ENCODE measurements around the gene MAPK9. TPM values are rescaled to one million over a fixed set of nuclear protein-coding genes. Genes with fewer than 3 reads are reported as not detected.

Gene MAPK9
- total and polyA plus RNA-seq, 9 of the 15 experiments (the other 6 are each of a cell fraction or from before 2014, with no cell fraction given): 4.8 to 58.0 (median 29.9) TPM

- FAIRE-seq (no peak), DNase-seq (ENCODE audit: extremely low read depth in 1 of 4, low spot score in 3 of 4) (no peak), ATAC-seq (no peak)
- Histone ChIP-seq H3K27me3 (ENCODE audit: control insufficient read depth in 2 of 2, insufficient read depth in 2 of 2, low read length in 2 of 2) (peaks cover 21 to 56% of the 10 kb centered on the region in 2 experiments), H3K4me2 (ENCODE audit: insufficient read depth, low read length) (no peak overlapping the region), H4K20me1 (replicated peaks; ENCODE audit: control insufficient read depth, insufficient read depth, low read length) (peaks cover 11% of the 10 kb centered on the region), H2AFZ (ENCODE audit: low read depth, low read length) (no peak overlapping the region), H3K9ac (ENCODE audit: insufficient read depth in 1 of 2, low read depth in 2 of 2, low read length in 2 of 2) (no peak overlapping the region), H3K9me1 (ENCODE audit: control insufficient read depth, insufficient read depth, low read length) (peaks cover 2% of the 10 kb centered on the region), H3K79me2 (ENCODE audit: control insufficient read depth, insufficient read depth, low read length) (no peaks in the 10 kb centered on the region), H3K36me3 (ENCODE audit: control insufficient read depth, insufficient read depth, low read length) (no peaks in the 10 kb centered on the region), H3K27ac (ENCODE audit: extremely low read depth, low read depth, low read length) (no peak overlapping the region), H3K4me1 (replicated peaks in 1 of 2; ENCODE audit: control insufficient read depth in 2 of 2, insufficient read depth in 2 of 2, low read length in 2 of 2) (peaks cover 5 to 12% of the 10 kb centered on the region in 2 experiments; a peak in 4 of 5 replicates), H3K4me3 (no peak overlapping the region), H3K9me3 (replicated peaks; ENCODE audit: control insufficient read depth, insufficient read depth, low read depth, low read length) (no peaks in the 10 kb centered on the region)
- intact Hi-C loops (cut with micrococcal nuclease): no loop called here
- in situ Hi-C loops (cut with MboI): no loop called here
- TF ChIP-seq KAT8 (IDR thresholded peaks at IDR 0.05; ENCODE audit: low read depth) (no peak), ETV5 (CRISPR knock-in tag; IDR thresholded peaks at IDR 0.05; ENCODE audit: low read depth) (no peak), ZNF431 (CRISPR knock-in tag; IDR thresholded peaks at IDR 0.05) (no peak), E2F3 (CRISPR knock-in tag; IDR thresholded peaks at IDR 0.05) (no peak), FOXJ2 (tag; IDR thresholded peaks at IDR 0.05) (no peak), THAP7 (CRISPR knock-in tag; IDR thresholded peaks at IDR 0.05) (no peak), U2AF2 (optimal IDR thresholded peaks at IDR 0.05; ENCODE audit: low read depth, low read length) (no peak), ZNF444 (CRISPR knock-in tag; IDR thresholded peaks at IDR 0.05) (no peak), CHD4 (IDR thresholded peaks at IDR 0.05; ENCODE audit: insufficient read depth, insufficient replicate concordance, low read depth, low read length, poor library complexity, severe bottlenecking) (no peak), ELK1 (CRISPR knock-in tag; IDR thresholded peaks at IDR 0.05) (no peak), ZNF24 (IDR thresholded peaks at IDR 0.05) (no peak)
- TF ChIP-seq, protein P1, sequence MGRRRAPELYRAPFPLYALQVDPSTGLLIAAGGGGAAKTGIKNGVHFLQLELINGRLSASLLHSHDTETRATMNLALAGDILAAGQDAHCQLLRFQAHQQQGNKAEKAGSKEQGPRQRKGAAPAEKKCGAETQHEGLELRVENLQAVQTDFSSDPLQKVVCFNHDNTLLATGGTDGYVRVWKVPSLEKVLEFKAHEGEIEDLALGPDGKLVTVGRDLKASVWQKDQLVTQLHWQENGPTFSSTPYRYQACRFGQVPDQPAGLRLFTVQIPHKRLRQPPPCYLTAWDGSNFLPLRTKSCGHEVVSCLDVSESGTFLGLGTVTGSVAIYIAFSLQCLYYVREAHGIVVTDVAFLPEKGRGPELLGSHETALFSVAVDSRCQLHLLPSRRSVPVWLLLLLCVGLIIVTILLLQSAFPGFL (CRISPR knock-in tag; IDR thresholded peaks at IDR 0.05): no peak
- ChIA-PET POLR2A (no interaction called here), CTCF (ENCODE audit: low intra/inter-chr PET ratio) (interaction anchor here (1.9 kb wide), 1 partner anchor 36 kb away, joined by 12 read pairs; no protein-coding TSS in a partner anchor)
- 2% methylated on average over 5 of the region's 8 CpGs for WGBS (ENCODE audit: insufficient coverage, low coverage, missing lambda C conversion rate)
- BruUV-seq (replicated peaks): no TSS peak
Measured at GRCh38 chr5:180329606-180330269, 37.9 kb upstream of the MAPK9 start.

Measured in K562 (cell line).